22Rv1 (cell line): ENCODE measurements around the gene POU2F1.

Experiments used
- H3K27ac ChIP-seq: fragments of 450-650 bp; 2 replicates; pipeline ENCODE4 v1.5.1; 2017
- ZFX ChIP-seq: fragments of 450-650 bp; IDR thresholded peaks from 2 replicates; pipeline ENCODE4 v1.6.1; 2017; ENCODE audit warnings: antibody characterized with exemption, borderline replicate concordance
- TF ChIP-seq, protein P1 (sequence below): fragments of 450-650 bp; IDR thresholded peaks from 2 replicates; pipeline ENCODE4 v1.5.1; 2017; ENCODE audit warnings: mild to moderate bottlenecking

POU2F1 gene

DNA sequence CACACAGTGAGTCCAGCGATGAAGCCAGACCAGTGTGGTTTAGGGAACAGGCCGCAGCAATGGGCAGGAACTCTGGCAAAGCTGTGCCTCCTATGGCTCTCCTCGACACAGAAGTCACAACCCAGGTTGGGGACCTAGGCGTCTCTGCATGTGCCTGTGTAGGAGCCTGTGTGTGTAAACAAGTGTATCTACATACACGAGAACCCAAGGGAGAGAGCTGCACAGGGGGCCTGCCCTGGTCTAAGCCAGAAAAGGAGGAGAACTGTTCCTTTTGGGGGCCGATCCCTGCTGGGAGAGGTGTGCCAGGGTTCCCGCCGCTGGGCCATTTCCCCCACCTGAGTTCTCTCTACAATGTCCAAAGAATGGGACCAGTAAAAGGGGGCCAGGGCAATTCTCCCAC lies 241.7 kb downstream of the POU2F1 start:
- no peak overlapping the region for H3K27ac ChIP-seq
- no peak for TF ChIP-seq ZFX
- TF ChIP-seq, protein P1, sequence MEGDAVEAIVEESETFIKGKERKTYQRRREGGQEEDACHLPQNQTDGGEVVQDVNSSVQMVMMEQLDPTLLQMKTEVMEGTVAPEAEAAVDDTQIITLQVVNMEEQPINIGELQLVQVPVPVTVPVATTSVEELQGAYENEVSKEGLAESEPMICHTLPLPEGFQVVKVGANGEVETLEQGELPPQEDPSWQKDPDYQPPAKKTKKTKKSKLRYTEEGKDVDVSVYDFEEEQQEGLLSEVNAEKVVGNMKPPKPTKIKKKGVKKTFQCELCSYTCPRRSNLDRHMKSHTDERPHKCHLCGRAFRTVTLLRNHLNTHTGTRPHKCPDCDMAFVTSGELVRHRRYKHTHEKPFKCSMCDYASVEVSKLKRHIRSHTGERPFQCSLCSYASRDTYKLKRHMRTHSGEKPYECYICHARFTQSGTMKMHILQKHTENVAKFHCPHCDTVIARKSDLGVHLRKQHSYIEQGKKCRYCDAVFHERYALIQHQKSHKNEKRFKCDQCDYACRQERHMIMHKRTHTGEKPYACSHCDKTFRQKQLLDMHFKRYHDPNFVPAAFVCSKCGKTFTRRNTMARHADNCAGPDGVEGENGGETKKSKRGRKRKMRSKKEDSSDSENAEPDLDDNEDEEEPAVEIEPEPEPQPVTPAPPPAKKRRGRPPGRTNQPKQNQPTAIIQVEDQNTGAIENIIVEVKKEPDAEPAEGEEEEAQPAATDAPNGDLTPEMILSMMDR: no peak

DNA sequence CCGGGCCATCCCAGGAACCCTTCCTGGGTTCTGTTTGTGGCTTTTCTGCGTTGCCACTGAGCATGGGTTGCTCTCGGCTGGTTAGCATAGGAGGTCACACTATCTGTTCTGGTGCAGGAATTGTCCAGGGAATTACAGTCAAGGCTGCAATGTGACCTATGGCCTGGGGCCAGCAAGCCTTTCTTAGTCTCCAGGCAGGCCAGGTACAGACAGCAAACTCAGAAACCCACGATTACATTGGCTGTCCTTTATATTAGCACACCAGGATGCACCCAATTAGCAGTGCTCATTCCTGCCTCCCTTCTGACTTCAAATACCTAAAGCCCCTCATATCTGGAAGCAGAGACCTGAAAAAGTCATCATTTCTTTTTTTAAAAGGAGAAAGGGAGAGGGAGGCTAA lies 242.4 kb downstream of the POU2F1 start:
- H3K27ac ChIP-seq: no peak overlapping the region
- TF ChIP-seq, protein P1: no peak
- no peak for TF ChIP-seq ZFX

DNA sequence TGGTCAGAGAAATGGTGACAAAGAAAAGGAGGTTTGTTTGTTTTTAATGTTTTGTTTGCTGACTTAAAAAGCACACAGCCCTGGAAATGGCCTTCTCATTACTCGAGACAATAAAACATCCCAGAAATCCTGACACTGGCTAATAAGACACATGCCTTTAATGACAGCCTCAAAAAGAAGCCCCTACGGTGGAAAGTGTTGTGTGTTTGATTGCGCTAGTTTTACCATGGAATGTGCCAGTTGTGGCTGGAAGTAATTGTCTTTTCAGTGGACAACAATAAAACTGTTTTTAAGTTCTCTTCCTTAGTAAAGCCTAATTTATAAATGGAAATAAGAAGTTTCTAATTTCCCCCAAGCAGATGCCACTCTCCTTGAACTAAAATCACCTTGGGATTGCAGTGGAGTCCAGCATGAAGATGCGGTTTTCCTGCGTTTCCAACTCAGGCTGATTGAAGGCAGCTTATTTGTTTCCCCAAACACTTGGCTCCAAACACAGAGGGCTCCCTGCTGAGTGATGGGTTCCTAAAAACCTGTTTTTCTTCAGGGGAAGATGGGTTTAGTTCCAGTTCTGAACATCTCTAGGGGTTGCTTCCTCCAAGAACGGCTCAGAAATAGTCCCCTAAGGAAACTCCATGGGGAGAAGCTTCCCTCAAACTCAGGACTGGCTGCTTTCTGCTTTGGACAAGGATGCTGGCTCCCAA lies 243.3 kb downstream of the POU2F1 start:
- no peak overlapping the region for H3K27ac ChIP-seq
- TF ChIP-seq, protein P1: no peak
- no peak for TF ChIP-seq ZFX

DNA sequence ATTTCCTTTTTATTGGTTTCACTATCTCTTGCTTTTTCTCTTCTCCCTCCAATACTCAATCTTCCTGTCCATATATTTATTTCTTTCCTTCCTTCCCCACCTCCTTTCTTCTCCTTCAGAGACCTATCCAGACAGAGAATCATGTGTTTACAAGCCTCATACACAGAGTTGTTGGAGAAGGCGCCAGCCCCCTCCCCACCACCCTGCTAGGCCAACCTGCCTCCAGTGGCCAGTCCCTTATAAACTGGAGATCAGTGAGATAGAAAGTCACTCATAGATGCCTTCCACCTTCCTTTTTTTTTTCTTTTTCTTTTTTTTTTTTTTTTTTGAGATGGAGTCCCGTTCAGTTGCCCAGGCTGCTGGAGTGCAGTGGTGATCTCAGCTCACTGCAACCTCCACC lies 244.3 kb downstream of the POU2F1 start:
- H3K27ac ChIP-seq: no peak overlapping the region
- no peak for TF ChIP-seq ZFX
- TF ChIP-seq, protein P1: no peak

DNA sequence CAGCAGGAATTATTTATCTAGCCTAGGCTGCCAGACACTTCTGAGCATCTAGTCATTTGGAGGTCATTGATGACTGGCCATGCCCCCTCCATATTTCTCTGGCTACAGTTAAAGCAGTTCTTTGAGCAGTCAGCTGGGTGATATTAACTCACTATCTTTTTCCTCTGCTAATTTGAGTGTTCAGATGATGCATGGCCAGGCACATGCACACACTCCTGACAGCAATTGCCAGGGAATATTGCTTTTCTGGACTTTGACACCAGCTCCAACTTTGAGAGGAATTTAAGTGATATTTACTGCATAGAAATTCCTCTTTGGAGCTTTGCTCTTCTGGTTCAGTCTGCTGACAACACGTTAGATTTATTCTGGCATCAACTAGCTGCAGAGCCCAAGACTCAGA lies 245.1 kb downstream of the POU2F1 start:
- TF ChIP-seq, protein P1: no peak
- H3K27ac ChIP-seq: no peak overlapping the region

DNA sequence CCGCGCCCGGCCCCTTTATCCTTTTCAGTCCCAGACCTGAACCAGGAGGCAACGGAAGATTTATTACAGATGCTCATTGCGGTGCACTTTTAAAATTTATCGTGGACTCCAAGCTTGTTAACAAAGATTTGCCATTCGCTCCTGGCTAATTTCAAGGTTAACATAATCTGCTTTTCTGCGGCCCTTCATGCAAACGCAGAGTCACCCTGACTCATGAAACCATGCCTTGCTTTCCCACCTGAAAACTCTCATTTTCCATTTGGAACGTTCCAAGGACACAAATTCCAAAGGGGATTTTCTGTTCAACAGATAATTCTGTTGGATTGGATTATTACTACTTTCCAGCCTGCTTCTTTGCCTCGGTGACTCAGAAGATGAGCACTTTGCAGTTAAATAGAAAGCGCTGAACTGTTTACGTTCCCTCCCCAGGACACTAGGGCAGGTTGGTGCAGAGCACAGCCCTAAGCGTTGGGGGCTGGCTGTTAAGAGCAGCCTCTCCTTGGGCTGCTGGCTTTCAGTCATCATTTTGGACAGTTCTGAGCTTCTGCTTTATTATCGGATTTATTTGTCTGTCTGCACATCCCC lies 246.5 kb downstream of the POU2F1 start:
- TF ChIP-seq, protein P1: no peak
- TF ChIP-seq ZFX: no peak
- no peak overlapping the region for H3K27ac ChIP-seq

DNA sequence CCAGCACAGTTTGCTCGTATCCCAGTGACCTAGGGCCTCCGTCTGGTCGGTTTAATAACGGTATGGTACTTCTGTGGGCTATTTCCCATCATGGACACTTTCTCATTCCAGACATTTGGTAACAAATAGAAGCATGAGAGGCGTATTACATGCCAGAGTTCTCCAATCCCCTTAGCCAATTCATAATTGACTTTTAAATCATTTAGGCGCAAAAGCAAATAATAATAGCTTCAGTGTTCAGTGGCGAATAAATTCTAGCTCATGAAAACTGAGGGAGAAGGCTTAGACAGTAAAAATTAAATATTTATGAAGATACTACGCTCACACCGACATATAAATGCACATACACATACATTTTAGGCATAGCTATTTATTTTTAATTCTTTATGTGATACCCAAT lies 247.1 kb downstream of the POU2F1 start:
- TF ChIP-seq ZFX: no peak
- TF ChIP-seq, protein P1: no peak

More for the DNA sequence above, 247.1 kb downstream of the POU2F1 start:
- H3K27ac ChIP-seq: no peak overlapping the region
